Progenitor cell of endocrine pancreas (in vitro differentiated cells): ENCODE results near the gene TAS1R2. TPM values are rescaled to one million over a fixed set of nuclear protein-coding genes. Genes with fewer than 3 reads are reported as not detected.
"Not testable (repeated sequence)": the region's sequence is repeated elsewhere in the genome, so short reads cannot be mapped to it uniquely, and the experiment has no call there.

Source experiments
- DNase-seq: peaks from one replicate; pipeline ENCODE4 v3.0.0; 2021; ENCODE audit warnings: low spot score; ENCODE audit not compliant: unreplicated experiment
- H3K27ac Mint-ChIP-seq: 2 replicates; pipeline ENCODE4 v1.8.0; 2021; ENCODE audit warnings: mild to moderate bottlenecking, moderate library complexity, mixed read lengths
- H3K27me3 Mint-ChIP-seq: 2 replicates; pipeline ENCODE4 v1.8.0; 2021; ENCODE audit warnings: mixed read lengths
- H3K36me3 Mint-ChIP-seq: 2 replicates; pipeline ENCODE4 v1.8.0; 2022; ENCODE audit warnings: mixed read lengths; ENCODE audit not compliant: insufficient read depth
- H3K4me1 Mint-ChIP-seq: 2 replicates; pipeline ENCODE4 v1.8.0; 2021; ENCODE audit warnings: low read depth, mixed read lengths
- H3K4me3 Mint-ChIP-seq: 2 replicates; pipeline ENCODE4 v1.8.0; 2021; ENCODE audit warnings: low read depth, mild to moderate bottlenecking, moderate library complexity, mixed read lengths
- H3K9me3 Mint-ChIP-seq: 2 replicates; pipeline ENCODE4 v1.8.0; 2021; ENCODE audit warnings: low read depth, mixed read lengths
- total RNA-seq: library from RNA; stranded (reverse); gene quantifications from 2 replicates; pipeline ENCODE4 v1.2.1, GENCODE V29; 2021
- TF ChIP-seq, protein P1 (sequence below): fragments of 200-600 bp; sonication (generic); IDR thresholded peaks from one replicate; pipeline ENCODE4 v1.5.0; 2021; ENCODE audit warnings: antibody characterized with exemption, mild to moderate bottlenecking; ENCODE audit not compliant: unreplicated experiment

The TAS1R2 gene
- total RNA-seq, 1 donor from 2014 or later, result not detected

DNA sequence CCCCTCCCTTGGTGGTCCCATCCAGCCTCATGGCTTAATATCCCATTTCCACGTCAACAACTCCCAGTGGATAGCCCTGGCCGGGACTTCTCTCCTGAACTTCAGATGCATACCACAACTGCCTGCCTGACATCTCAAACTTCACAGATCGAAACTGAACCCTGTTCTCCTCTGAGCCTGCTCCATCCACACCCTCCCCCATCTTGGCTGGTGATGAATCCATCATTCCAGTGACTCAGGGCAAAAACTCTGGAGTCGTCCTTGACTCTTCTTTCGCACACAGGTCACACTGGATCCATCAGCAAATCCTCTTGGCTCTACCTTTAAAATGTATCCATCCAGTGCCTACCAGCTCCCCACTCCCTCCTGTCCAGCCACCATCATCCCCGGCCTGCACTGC, 3.9 kb downstream of the TAS1R2 start:
- Mint-ChIP-seq H3K27ac (no peak overlapping the region), H3K4me3 (no peak overlapping the region), H3K36me3 (no peaks in the 10 kb centered on the region), H3K9me3 (no peaks in the 10 kb centered on the region), H3K27me3 (peaks cover 20% of the 10 kb centered on the region), H3K4me1 (no peaks in the 10 kb centered on the region)
- DNase-seq, result no peak
- TF ChIP-seq, protein P1, sequence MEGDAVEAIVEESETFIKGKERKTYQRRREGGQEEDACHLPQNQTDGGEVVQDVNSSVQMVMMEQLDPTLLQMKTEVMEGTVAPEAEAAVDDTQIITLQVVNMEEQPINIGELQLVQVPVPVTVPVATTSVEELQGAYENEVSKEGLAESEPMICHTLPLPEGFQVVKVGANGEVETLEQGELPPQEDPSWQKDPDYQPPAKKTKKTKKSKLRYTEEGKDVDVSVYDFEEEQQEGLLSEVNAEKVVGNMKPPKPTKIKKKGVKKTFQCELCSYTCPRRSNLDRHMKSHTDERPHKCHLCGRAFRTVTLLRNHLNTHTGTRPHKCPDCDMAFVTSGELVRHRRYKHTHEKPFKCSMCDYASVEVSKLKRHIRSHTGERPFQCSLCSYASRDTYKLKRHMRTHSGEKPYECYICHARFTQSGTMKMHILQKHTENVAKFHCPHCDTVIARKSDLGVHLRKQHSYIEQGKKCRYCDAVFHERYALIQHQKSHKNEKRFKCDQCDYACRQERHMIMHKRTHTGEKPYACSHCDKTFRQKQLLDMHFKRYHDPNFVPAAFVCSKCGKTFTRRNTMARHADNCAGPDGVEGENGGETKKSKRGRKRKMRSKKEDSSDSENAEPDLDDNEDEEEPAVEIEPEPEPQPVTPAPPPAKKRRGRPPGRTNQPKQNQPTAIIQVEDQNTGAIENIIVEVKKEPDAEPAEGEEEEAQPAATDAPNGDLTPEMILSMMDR, result no peak

DNA sequence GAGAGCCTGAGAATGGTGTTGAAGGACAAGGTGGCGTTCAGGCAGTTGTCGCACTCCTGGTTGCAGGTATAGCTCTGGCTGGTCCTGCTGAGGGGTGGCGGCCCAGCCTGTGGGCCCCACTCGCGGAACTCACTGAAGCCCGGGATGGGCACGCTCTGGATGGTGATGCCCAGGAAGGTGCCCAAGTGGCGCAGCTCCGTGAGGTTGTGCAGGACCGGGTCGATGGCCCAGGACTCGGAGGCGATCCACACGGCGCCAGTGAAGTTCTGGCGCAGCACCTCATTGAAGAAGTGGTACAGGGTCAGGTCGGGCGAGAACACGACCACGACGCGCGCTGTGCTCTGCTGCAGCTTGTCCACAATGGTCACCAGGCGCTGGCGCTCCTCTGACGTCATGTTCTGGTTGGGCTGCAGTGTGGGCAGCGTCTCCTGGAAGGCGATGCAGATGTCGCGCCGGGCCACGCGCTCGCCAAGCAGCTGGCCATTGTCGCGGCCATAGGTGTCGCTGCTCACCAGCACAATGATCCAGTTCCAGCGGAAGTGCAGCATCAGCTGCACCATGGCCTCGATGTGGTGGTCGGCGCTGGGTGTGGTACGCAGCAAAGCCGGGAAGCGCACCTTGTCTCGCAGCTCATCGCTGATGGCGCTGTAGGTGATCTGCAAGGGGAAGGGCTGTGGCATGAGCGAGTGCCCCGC, 5.0 kb downstream of the TAS1R2 start:
- H3K27me3 Mint-ChIP-seq, result peaks cover 20% of the 10 kb centered on the region
- TF ChIP-seq, protein P1, result no peak
- no peak for DNase-seq
- no peaks in the 10 kb centered on the region for H3K4me1 Mint-ChIP-seq
- H3K27ac Mint-ChIP-seq, result no peak overlapping the region
- no peak overlapping the region for H3K4me3 Mint-ChIP-seq
- H3K9me3 Mint-ChIP-seq, result no peaks in the 10 kb centered on the region
- H3K36me3 Mint-ChIP-seq, result no peaks in the 10 kb centered on the region

- Mint-ChIP-seq H3K27me3 (peaks cover 34% of the 10 kb centered on the region), H3K9me3 (no peaks in the 10 kb centered on the region), H3K36me3 (no peaks in the 10 kb centered on the region), H3K27ac (no peak overlapping the region), H3K4me1 (no peaks in the 10 kb centered on the region), H3K4me3 (no peak overlapping the region)
- TF ChIP-seq, protein P1, result no peak
- DNase-seq, result no peak
These were observed 7.0 kb downstream of the TAS1R2 start for GRCh38 chr1:18852501-18852900.

DNA sequence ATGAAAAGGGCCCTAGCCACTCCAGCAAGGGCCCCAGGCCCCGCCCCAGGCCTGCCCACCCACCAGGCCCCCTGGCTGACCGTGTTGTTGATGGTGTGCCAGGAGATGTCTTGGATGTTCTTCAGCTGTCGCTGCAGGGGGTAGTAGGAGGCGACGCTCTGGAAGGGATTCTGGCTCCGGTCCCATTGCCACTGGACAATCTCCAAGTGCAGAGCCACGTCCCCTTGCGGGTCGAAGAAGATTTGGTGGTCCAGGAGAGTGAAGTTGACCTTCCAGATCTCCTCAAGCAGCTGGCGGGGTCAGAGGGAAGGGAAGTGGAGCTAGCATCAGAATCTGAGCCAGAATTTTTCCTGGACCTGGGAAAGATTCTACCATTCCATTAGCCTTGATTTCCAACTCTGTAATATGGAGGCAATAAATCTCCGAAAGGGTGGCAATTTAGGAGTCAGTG, 10.2 kb downstream of the TAS1R2 start:
- Mint-ChIP-seq H3K9me3 (no peaks in the 10 kb centered on the region), H3K27me3 (peaks cover 49% of the 10 kb centered on the region), H3K4me1 (no peaks in the 10 kb centered on the region), H3K36me3 (no peaks in the 10 kb centered on the region), H3K27ac (no peak overlapping the region), H3K4me3 (no peak overlapping the region)
- no peak for DNase-seq
- TF ChIP-seq, protein P1, result no peak

DNA sequence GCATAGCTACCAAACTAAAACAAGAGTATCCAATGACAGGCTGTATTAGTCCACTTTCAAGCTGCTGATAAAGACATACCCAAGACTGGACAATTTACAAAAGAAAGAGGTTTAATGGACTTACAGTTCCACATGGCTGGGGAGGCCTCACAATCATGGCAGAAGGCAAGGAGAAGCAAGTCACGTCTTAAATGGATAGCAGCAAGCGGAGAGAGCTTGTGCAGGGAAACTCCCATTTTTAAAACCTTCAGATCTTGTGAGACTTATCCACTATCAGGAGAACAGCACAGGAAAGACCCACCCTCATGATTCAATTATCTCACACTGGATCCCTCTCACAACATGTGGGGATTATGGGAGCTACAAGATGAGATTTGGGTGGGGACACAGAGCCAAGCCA, 11.7 kb downstream of the TAS1R2 start:
- not testable (repeated sequence) for H3K36me3 Mint-ChIP-seq, H3K27ac Mint-ChIP-seq

DNA sequence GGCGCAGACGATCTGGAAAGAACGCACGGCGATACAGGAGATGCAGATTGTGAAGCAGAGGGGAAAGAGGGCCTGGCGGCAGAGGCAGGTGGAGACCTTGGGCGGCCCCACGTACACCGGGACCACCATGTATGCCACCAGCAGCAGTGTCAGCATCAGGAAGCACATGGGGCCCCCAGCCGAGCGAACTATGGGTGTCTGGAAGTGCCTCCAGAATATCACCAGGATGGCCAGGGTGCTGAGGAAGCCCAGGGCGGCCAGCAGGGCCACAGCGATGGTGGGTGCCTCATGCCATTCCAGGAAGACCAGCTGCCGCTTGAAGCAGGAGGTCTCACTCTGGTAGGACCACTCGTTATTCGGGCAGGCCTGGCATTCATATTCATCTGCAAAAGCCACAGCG, 19.3 kb downstream of the TAS1R2 start:
- Mint-ChIP-seq H3K27ac (no peak overlapping the region), H3K9me3 (peaks cover 4% of the 10 kb centered on the region), H3K4me1 (no peaks in the 10 kb centered on the region), H3K27me3 (peaks cover 47% of the 10 kb centered on the region), H3K4me3 (no peak overlapping the region), H3K36me3 (no peaks in the 10 kb centered on the region)
- no peak for DNase-seq
- TF ChIP-seq, protein P1, result no peak

More for the DNA sequence above, 11.7 kb downstream of the TAS1R2 start:
- peaks cover 57% of the 10 kb centered on the region for H3K27me3 Mint-ChIP-seq
- not testable (repeated sequence) for H3K4me3 Mint-ChIP-seq, H3K4me1 Mint-ChIP-seq, DNase-seq, H3K9me3 Mint-ChIP-seq
